ENCODE data around the gene TLE3.

DNA sequence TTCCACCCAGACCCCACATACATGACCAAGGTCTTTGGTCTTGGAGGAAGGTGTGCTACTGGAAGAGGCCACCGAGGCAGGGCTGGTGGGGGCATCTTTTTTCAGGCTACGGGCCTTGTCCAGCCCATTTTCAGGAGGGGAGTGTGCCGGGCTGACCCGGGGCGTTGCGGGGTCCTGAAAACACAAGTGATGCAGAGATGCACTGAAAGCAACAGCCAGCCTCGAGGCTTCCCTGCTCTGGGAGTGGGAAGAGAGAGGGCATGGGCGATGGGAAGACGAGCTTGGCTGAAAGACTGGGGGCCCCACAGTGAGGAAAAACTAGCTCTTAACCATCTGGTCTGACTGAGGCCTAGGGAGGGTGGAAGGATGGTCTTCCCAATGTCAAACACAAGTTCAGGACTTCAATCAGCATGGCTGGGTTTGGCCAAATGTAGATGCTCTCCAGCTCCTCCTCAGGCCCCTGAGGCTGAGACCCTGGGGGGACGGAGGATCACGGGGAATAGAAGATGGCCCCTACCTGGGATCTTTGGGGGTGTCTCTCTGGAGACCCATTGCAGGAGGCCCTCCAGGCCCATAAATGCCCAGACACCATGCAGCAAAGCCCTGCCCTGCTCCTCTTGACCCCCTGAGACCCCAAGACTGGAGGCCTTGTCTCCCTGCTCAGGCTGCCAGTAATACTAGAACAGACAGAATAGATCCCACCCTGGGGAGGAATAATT is 38.9 kb downstream of the TLE3 start:
- TF ChIP-seq, protein P1, sequence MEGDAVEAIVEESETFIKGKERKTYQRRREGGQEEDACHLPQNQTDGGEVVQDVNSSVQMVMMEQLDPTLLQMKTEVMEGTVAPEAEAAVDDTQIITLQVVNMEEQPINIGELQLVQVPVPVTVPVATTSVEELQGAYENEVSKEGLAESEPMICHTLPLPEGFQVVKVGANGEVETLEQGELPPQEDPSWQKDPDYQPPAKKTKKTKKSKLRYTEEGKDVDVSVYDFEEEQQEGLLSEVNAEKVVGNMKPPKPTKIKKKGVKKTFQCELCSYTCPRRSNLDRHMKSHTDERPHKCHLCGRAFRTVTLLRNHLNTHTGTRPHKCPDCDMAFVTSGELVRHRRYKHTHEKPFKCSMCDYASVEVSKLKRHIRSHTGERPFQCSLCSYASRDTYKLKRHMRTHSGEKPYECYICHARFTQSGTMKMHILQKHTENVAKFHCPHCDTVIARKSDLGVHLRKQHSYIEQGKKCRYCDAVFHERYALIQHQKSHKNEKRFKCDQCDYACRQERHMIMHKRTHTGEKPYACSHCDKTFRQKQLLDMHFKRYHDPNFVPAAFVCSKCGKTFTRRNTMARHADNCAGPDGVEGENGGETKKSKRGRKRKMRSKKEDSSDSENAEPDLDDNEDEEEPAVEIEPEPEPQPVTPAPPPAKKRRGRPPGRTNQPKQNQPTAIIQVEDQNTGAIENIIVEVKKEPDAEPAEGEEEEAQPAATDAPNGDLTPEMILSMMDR (optimal IDR thresholded peaks at IDR 0.05 in 1 of 3, IDR thresholded peaks at IDR 0.05 in 1 of 3, conservative IDR thresholded peaks at IDR 0.05 in 1 of 3; ENCODE audit: extremely low read depth in 1 of 3, insufficient read depth in 2 of 3, low read length in 3 of 3), result no peak
- TF ChIP-seq EZH2 (IDR thresholded peaks at IDR 0.05; ENCODE audit: low read length), result no peak
